Renal cortical epithelial cell (primary cell): ENCODE measurements around the gene QRICH2. TPM values are rescaled to one million over a fixed set of nuclear protein-coding genes. Genes with fewer than 3 reads are reported as not detected.

Source experiments
- total RNA-seq: library from RNA; depleted of rRNA; stranded (reverse); fragments of >200 nt; gene quantifications from 2 replicates; pipeline ENCODE4 v1.2.3, GENCODE V29; 2014

The QRICH2 gene
- total RNA-seq, 1 donor from 2014 or later, result 2.8 TPM

Other genes starting within 250 kb of the QRICH2 start
- 21.9 and 85.4 TPM in 2 replicates for gene SRP68, start 235.8 kb downstream of the QRICH2 start, total RNA-seq
- 0.10 TPM in 1 of 2 replicates, not detected in the other for gene GALR2, start 233.5 kb downstream of the QRICH2 start, total RNA-seq
- not detected in 2 replicates for gene ZACN, start 229.1 kb downstream of the QRICH2 start, total RNA-seq
- gene EXOC7, start 204.5 kb downstream of the QRICH2 start, total RNA-seq, result 74.1 and 116 TPM in 2 replicates
- 0.17 and 1.1 TPM in 2 replicates for gene FOXJ1, start 167.0 kb downstream of the QRICH2 start, total RNA-seq
- 2.1 and 3.6 TPM in 2 replicates for gene RNF157, start 67.8 kb downstream of the QRICH2 start, total RNA-seq
- gene UBALD2, start 42.9 kb downstream of the QRICH2 start, total RNA-seq, result 2.9 and 3.3 TPM in 2 replicates
- gene PRPSAP1, start 45.6 kb upstream of the QRICH2 start, total RNA-seq, result 54.5 and 58.5 TPM in 2 replicates
- gene SPHK1, start 76.3 kb upstream of the QRICH2 start, total RNA-seq, result 16.5 and 118 TPM in 2 replicates
- gene UBE2O, start 144.9 kb upstream of the QRICH2 start, total RNA-seq, result 9.9 and 36.8 TPM in 2 replicates
- gene AANAT, start 159.3 kb upstream of the QRICH2 start, total RNA-seq, result 0.10 TPM in 1 of 2 replicates, not detected in the other
- gene RHBDF2, start 193.1 kb upstream of the QRICH2 start, total RNA-seq, result 30.0 and 40.1 TPM in 2 replicates
- 10.3 and 49.8 TPM in 2 replicates for gene CYGB, start 229.4 kb upstream of the QRICH2 start, total RNA-seq
- gene PRCD, start 231.8 kb upstream of the QRICH2 start, total RNA-seq, result 0.94 and 5.0 TPM in 2 replicates